Dermis lymphatic vessel endothelial cell (primary cell): ENCODE measurements around the gene GSC2. TPM values are rescaled to one million over a fixed set of nuclear protein-coding genes. Genes with fewer than 3 reads are reported as not detected.

Source experiments
- total RNA-seq: library from RNA; depleted of rRNA; stranded (reverse); fragments of >200 nt; gene quantifications from 2 replicates; pipeline ENCODE4 v1.2.1, GENCODE V29; 2014

The GSC2 gene, protein sequence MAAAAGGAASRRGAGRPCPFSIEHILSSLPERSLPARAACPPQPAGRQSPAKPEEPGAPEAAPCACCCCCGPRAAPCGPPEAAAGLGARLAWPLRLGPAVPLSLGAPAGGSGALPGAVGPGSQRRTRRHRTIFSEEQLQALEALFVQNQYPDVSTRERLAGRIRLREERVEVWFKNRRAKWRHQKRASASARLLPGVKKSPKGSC
- not detected in 2 replicates for total RNA-seq

DNA sequence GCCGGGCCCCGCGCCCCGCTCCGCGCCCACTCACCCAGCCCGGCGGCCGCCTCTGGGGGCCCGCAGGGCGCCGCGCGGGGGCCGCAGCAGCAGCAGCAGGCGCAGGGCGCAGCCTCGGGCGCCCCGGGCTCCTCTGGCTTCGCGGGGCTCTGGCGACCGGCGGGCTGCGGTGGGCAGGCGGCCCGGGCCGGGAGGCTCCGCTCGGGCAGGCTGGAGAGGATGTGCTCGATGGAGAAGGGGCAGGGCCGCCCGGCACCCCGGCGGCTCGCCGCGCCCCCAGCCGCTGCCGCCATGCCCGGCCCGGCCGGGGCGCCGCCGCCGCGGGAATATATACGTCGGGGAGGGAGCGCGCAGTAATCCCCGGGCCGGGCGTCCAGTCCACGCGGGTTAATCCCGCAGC lies at the start of gene GSC2:
TSS of gene GSC2 (minus strand) at position 302 of the 400 bp plus-strand sequence. CDS start at position 293, 9 bp downstream.

DNA sequence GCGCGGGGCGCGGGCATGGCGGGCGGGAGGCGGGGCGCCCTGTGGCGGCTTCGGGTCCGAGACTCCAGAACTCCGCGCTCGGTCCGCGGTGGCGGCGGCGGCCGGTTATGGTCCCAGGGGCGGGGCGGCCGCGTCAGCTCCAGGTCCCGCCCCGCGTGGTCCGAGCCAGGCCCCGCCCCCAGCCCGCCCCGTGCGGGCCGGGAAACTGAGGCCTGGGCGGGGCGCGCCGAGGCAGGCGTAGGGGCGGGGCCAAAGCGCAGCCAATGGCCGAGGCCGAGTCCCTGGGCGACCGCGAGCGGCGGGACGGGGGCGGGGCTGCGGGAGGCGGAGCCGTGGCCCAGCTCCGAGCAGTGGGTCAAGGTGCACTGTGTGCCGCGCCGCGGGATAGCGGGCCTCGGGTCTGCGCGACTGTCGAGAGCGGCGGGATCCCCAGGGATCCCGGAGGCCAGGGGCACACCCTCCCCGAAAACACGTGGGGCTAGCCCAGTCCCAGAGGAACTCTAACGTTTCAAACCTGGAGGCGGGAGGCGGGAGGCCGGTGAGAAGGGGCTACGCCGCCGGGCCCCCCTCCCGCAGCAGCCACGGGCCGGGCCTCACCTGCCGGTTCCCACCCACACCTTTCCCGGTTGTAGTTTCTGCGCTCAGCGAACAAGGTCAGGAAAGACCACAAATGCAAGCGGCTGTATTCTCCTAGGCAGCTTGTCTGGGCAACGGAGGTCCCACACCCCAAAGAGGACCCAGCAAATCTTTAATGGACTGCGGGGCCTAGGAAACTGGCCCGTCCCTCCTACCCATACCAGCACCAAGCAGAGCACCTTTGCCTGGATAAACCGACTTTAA lies 28.8 kb upstream of the GSC2 start, which contains the start of gene SLC25A1:
TSS of gene SLC25A1 (minus strand) at position 80 of the 840 bp plus-strand sequence. CDS start at position 17, 63 bp downstream.

DNA sequence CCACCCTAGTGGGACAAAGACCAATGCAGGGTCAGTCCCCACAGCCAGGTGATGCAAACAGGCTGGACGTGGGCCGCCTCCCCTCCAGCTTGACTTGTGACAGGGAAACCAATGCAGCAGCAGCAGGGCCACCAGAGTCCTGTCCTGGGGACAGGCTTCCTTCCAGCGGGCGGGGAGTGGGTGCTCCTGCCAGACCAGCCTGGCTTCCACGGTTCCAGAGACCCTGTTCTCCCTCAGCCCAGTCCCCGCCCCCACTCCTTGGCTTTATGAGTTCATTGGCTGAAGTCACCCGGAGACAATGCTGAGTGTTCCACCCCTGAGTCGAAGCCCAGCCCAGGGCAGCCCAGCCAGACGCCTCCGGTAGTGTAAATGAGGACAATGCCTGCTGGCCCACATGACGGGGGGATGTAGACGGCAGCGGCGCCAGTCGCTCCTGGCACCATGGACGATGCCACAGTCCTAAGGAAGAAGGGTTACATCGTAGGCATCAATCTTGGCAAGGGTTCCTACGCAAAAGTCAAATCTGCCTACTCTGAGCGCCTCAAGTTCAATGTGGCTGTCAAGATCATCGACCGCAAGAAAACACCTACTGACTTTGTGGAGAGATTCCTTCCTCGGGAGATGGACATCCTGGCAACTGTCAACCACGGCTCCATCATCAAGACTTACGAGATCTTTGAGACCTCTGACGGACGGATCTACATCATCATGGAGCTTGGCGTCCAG lies 19.0 kb downstream of the GSC2 start, which contains the start of gene TSSK2:
TSS of gene TSSK2 (plus strand) at position 350 of the 726 bp plus-strand sequence. CDS start at position 442, 92 bp downstream.

DNA sequence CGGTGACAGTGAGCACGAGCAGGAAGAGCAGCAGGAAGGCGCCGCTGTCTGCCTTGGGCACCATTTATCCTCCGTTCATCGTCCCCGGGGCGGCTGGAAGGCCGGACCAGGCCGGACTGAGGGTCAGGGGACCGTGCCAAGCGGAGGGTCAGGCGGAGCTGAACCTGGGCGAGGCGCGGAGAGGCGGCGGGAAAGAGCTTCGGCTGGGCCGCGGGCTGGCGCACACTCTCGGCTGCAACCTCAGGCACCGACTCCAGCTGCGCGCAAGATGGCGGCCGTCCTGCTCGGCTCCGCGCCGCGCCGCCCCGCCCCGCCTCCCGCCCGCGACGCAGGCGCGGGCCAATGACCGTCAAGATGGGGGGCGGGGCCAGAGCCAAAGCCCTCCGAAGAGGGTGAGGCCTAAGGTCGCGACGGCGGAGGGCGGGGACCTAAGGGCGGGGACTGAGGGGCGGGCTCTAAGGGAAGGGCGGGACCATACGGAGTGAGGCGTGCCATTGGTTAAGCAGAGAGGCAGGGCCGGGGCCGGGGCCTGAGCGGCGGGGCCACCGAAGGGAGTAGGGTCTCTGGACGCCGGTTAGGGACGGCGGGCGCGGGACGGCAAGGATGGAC lies 27.8 kb downstream of the GSC2 start, which contains the start of gene DGCR2:
TSS of gene DGCR2 (minus strand) at position 270 of the 609 bp plus-strand sequence. CDS start at position 64, 206 bp downstream.

Other genes with a start within 250 kb of the GSC2 start
- gene DGCR6, start 244.0 kb downstream of the GSC2 start, total RNA-seq, result 0.43 and 1.8 TPM in 2 replicates
- 0.34 TPM in 1 of 2 replicates, not detected in the other for gene PRODH, start 214.0 kb downstream of the GSC2 start, total RNA-seq
- 34.6 and 37.6 TPM in 2 replicates for gene DGCR2, start 27.9 kb downstream of the GSC2 start, total RNA-seq
- gene TSSK2, start 19.0 kb downstream of the GSC2 start, total RNA-seq, result not detected in 2 replicates
- 6.2 and 7.6 TPM in 2 replicates for gene ESS2, start 5.6 kb downstream of the GSC2 start, total RNA-seq
- 36.4 and 43.5 TPM in 2 replicates for gene SLC25A1, start 28.4 kb upstream of the GSC2 start, total RNA-seq
- 3.1 and 3.4 TPM in 2 replicates for gene CLTCL1, start 141.4 kb upstream of the GSC2 start, total RNA-seq